Neuronal stem cell (in vitro differentiated cells): ENCODE measurements around the gene RAP1GAP.

Experiments
- DNase-seq: peaks from one replicate; pipeline ENCODE4 v3.0.0-alpha.2; 2013; ENCODE audit warnings: low spot score
- H2AFZ ChIP-seq: one replicate; pipeline ENCODE4 v1.6.1; 2013; ENCODE audit warnings: mild to moderate bottlenecking, low read length, inconsistent platforms
- H2AK5ac ChIP-seq: 2 replicates; pipeline ENCODE4 v1.6.1; 2013; ENCODE audit warnings: low read depth, mild to moderate bottlenecking, inconsistent platforms, low read length, moderate library complexity, mixed read lengths
- H2BK120ac ChIP-seq: 2 replicates; pipeline ENCODE4 v1.6.1; 2013; ENCODE audit warnings: low read depth, mild to moderate bottlenecking, inconsistent platforms, low read length, moderate library complexity, mixed read lengths
- H2BK12ac ChIP-seq: one replicate; pipeline ENCODE4 v1.6.1; 2013; ENCODE audit warnings: low read length, inconsistent platforms
- H2BK15ac ChIP-seq: 2 replicates; pipeline ENCODE4 v1.6.1; 2013; ENCODE audit warnings: mild to moderate bottlenecking, low read length, inconsistent platforms, mixed read lengths
- H2BK5ac ChIP-seq: one replicate; pipeline ENCODE4 v1.6.1; 2013; ENCODE audit warnings: inconsistent platforms, mild to moderate bottlenecking, low read length, moderate library complexity
- H3K14ac ChIP-seq: one replicate; pipeline ENCODE4 v1.6.1; 2013; ENCODE audit warnings: low read length, inconsistent platforms
- H3K18ac ChIP-seq: 2 replicates; pipeline ENCODE4 v1.6.1; 2013; ENCODE audit warnings: low read length, inconsistent platforms
- H3K23ac ChIP-seq: 2 replicates; pipeline ENCODE4 v1.6.1; 2013; ENCODE audit warnings: low read depth, mild to moderate bottlenecking, mixed read lengths, low read length, inconsistent platforms; ENCODE audit not compliant: poor library complexity
- H3K27ac ChIP-seq: replicated peaks from 3 replicates; pipeline ENCODE4 v1.5.1; 2013; ENCODE audit warnings: low read length, inconsistent platforms
- H3K27me3 ChIP-seq, 3 experiments: 2 replicates each; pipeline ENCODE4 v1.6.1; 2013; ENCODE audit warnings: low read length in 3 of 3, mild to moderate bottlenecking in 2 of 3, inconsistent platforms in 1 of 3, low read depth in 1 of 3, mixed read lengths in 1 of 3, moderate library complexity in 1 of 3; ENCODE audit not compliant: control insufficient read depth in 3 of 3, insufficient read depth in 3 of 3
- H3K36me3 ChIP-seq, 2 donors: replicated peaks in 1 of 2; 2 replicates each; pipeline ENCODE4 v1.6.1; 2013; ENCODE audit warnings: low read length in 2 of 2; ENCODE audit not compliant: control insufficient read depth in 2 of 2, insufficient read depth in 2 of 2
- H3K4ac ChIP-seq: 2 replicates; pipeline ENCODE4 v1.6.1; 2013; ENCODE audit warnings: inconsistent platforms, mild to moderate bottlenecking, low read length, moderate library complexity
- H3K4me1 ChIP-seq, 2 donors: 1 replicate in 1 of 2; 2 replicates in 1 of 2; pipeline ENCODE4 v1.6.1; 2013; ENCODE audit warnings: low read length in 2 of 2, low read depth in 1 of 2; ENCODE audit not compliant: control insufficient read depth in 2 of 2, insufficient read depth in 1 of 2
- H3K4me2 ChIP-seq: one replicate; pipeline ENCODE4 v1.6.1; 2013; ENCODE audit warnings: mild to moderate bottlenecking, low read length, inconsistent platforms; ENCODE audit not compliant: insufficient read depth, poor library complexity, severe bottlenecking
- H3K4me3 ChIP-seq, 2 donors: 2 replicates each; pipeline ENCODE4 v1.5.1; 2013; ENCODE audit warnings: low read length in 2 of 2, mild to moderate bottlenecking in 2 of 2, inconsistent platforms in 1 of 2, moderate library complexity in 1 of 2
- H3K79me1 ChIP-seq: one replicate; pipeline ENCODE4 v1.6.1; 2013; ENCODE audit warnings: low read depth, mild to moderate bottlenecking, inconsistent platforms, low read length, moderate library complexity
- H3K9ac ChIP-seq: one replicate; pipeline ENCODE4 v1.6.1; 2013; ENCODE audit warnings: mild to moderate bottlenecking, low read depth, low read length, inconsistent platforms; ENCODE audit not compliant: poor library complexity
- H3K9me3 ChIP-seq, 2 donors: replicated peaks in 1 of 2; 2 replicates each; pipeline versions ENCODE3 to v1.6.1; 2013; ENCODE audit warnings: low read length in 2 of 2, mild to moderate bottlenecking in 2 of 2, inconsistent platforms in 1 of 2, low read depth in 1 of 2, mixed read lengths in 1 of 2, moderate library complexity in 1 of 2; ENCODE audit not compliant: control insufficient read depth in 2 of 2, insufficient read depth in 1 of 2
- H4K8ac ChIP-seq: one replicate; pipeline ENCODE4 v1.6.1; 2013; ENCODE audit warnings: low read depth, mild to moderate bottlenecking, inconsistent platforms, low read length, moderate library complexity
- H4K91ac ChIP-seq: one replicate; pipeline ENCODE4 v1.6.1; 2013; ENCODE audit warnings: low read length, low read depth, mild to moderate bottlenecking, inconsistent platforms; ENCODE audit not compliant: poor library complexity
- WGBS, 2 donors: extraction: QIAGEN DNeasy Blood & Tissue Kit; methylation state at CpG; one replicate each; pipeline ENCODE4 v1.1.7; 2013; ENCODE audit warnings: missing lambda C conversion rate in 2 of 2, mixed read lengths in 1 of 2; ENCODE audit not compliant: insufficient read length in 2 of 2, insufficient replicate concordance in 1 of 2; ENCODE audit errors: extremely low coverage in 2 of 2; 5-methylcytosine and 5-hydroxymethylcytosine counted together

RAP1GAP gene

GRCh38 chr1:21572221-21572620 lies 96.9 kb downstream of the RAP1GAP start:
- Histone ChIP-seq H3K27ac (no peak overlapping the region), H2BK5ac (peak overlapping the region; percentile 58), H3K18ac (no peak overlapping the region), H2BK120ac (no peak overlapping the region), H3K9ac (no peak overlapping the region), H3K79me1 (no peaks in the 10 kb centered on the region), H3K4me2 (no peak overlapping the region), H3K4me3 (no peak overlapping the region), H3K9me3 (peaks cover 0 to 2% of the 10 kb centered on the region in 2 donors), H3K4me1 (peaks cover 21 to 22% of the 10 kb centered on the region in 2 donors), H3K14ac (no peak overlapping the region), H3K4ac (no peak overlapping the region), H4K91ac (no peak overlapping the region), H2BK15ac (peak overlapping the region; percentile 6), H4K8ac (no peak overlapping the region), H2AFZ (no peak overlapping the region), H3K23ac (peak overlapping the region; percentile 37), H2BK12ac (no peak overlapping the region), H2AK5ac (no peak overlapping the region), H3K36me3 (peaks cover 0 to 15% of the 10 kb centered on the region in 2 donors), H3K27me3 (peaks cover 0 to 3% (median 0%) of the 10 kb centered on the region in 3 experiments)
- no CpG with 5 or more reads among the region's 6 CpGs for whole genome bisulfite sequencing, 2 donors
- DNase-seq: no peak

GRCh38 chr1:21570885-21571284 lies 98.3 kb downstream of the RAP1GAP start:
- Histone ChIP-seq H2BK12ac (no peak overlapping the region), H2BK15ac (no peak overlapping the region), H2AFZ (no peak overlapping the region), H3K14ac (no peak overlapping the region), H4K91ac (no peak overlapping the region), H2AK5ac (no peak overlapping the region), H3K4me1 (peaks cover 21 to 22% of the 10 kb centered on the region in 2 donors), H2BK120ac (no peak overlapping the region), H3K4ac (no peak overlapping the region), H3K9ac (no peak overlapping the region), H3K4me2 (no peak overlapping the region), H3K4me3 (no peak overlapping the region), H3K9me3 (peaks cover 0 to 2% of the 10 kb centered on the region in 2 donors), H4K8ac (no peak overlapping the region), H2BK5ac (no peak overlapping the region), H3K36me3 (peaks cover 0 to 15% of the 10 kb centered on the region in 2 donors), H3K27me3 (peaks cover 0 to 3% (median 0%) of the 10 kb centered on the region in 3 experiments), H3K79me1 (peaks cover under 1% of the 10 kb centered on the region), H3K27ac (no peak overlapping the region), H3K23ac (no peak overlapping the region), H3K18ac (no peak overlapping the region)
- no peak for DNase-seq
- no CpG with 5 or more reads among the region's 4 CpGs for WGBS, 2 donors

- no peak overlapping the region for H3K23ac ChIP-seq
- DNase-seq: no peak
- no CpG with 5 or more reads among the region's 5 CpGs for WGBS, 2 donors
- no peak overlapping the region for H4K91ac ChIP-seq
- H3K4me3 ChIP-seq: peak overlapping the region in 1 of 2 donors; percentile 9
- H3K36me3 ChIP-seq: peaks cover 0 to 15% of the 10 kb centered on the region in 2 donors
- peaks cover 2% of the 10 kb centered on the region for H3K79me1 ChIP-seq
- no peak overlapping the region for H3K27ac ChIP-seq
- H3K14ac ChIP-seq: no peak overlapping the region
- no peak overlapping the region for H2AK5ac ChIP-seq
- H3K18ac ChIP-seq: peak overlapping the region; percentile 33
- no peak overlapping the region for H2BK12ac ChIP-seq
- H2AFZ ChIP-seq: no peak overlapping the region
- H2BK15ac ChIP-seq: no peak overlapping the region
- H3K4me1 ChIP-seq: peaks cover 21 to 23% of the 10 kb centered on the region in 2 donors
- H4K8ac ChIP-seq: no peak overlapping the region
- H3K9ac ChIP-seq: no peak overlapping the region
- H3K9me3 ChIP-seq: peaks cover 0 to 2% of the 10 kb centered on the region in 2 donors
- no peak overlapping the region for H3K4me2 ChIP-seq
- H2BK5ac ChIP-seq: no peak overlapping the region
- H3K27me3 ChIP-seq: peaks cover 0 to 2% (median 0%) of the 10 kb centered on the region in 3 experiments
- H3K4ac ChIP-seq: no peak overlapping the region
- no peak overlapping the region for H2BK120ac ChIP-seq
Observed at GRCh38 chr1:21570528-21570875, 98.7 kb downstream of the RAP1GAP start.

GRCh38 chr1:21569820-21570527 lies 99.2 kb downstream of the RAP1GAP start:
- H2BK120ac ChIP-seq: no peak overlapping the region
- no peak overlapping the region for H3K14ac ChIP-seq
- H3K4me1 ChIP-seq: peaks cover 21 to 23% of the 10 kb centered on the region in 2 donors
- H3K9me3 ChIP-seq: peaks cover 0 to 2% of the 10 kb centered on the region in 2 donors
- no peak overlapping the region for H2AK5ac ChIP-seq
- H3K18ac ChIP-seq: peak overlapping the region; percentile 13
- H3K4ac ChIP-seq: no peak overlapping the region
- H3K23ac ChIP-seq: no peak overlapping the region
- DNase-seq: no peak
- H3K27ac ChIP-seq: no peak overlapping the region
- H2BK12ac ChIP-seq: no peak overlapping the region
- H2AFZ ChIP-seq: no peak overlapping the region
- H3K36me3 ChIP-seq: peaks cover 0 to 17% of the 10 kb centered on the region in 2 donors
- no peak overlapping the region for H3K4me2 ChIP-seq
- no peak overlapping the region for H4K8ac ChIP-seq
- H3K4me3 ChIP-seq: no peak overlapping the region
- H2BK5ac ChIP-seq: no peak overlapping the region
- no peak overlapping the region for H2BK15ac ChIP-seq
- peaks cover 2% of the 10 kb centered on the region for H3K79me1 ChIP-seq
- no CpG with 5 or more reads among the region's 10 CpGs for WGBS, 2 donors
- H3K9ac ChIP-seq: no peak overlapping the region
- H3K27me3 ChIP-seq: no peaks in the 10 kb centered on the region
- no peak overlapping the region for H4K91ac ChIP-seq
